ENCODE measurements around the gene NUBP1. TPM values are rescaled to one million over a fixed set of nuclear protein-coding genes. Genes with fewer than 3 reads are reported as not detected.

The NUBP1 gene
- total RNA-seq, 1 experiment from 2014 or later, result 34.3 TPM

GRCh38 chr16:10806698-10807097, 63.1 kb downstream of the NUBP1 start:
- intact Hi-C loops (cut with micrococcal nuclease), result no loop called here
- no peaks in the 10 kb centered on the region for H3F3A ChIP-seq (ENCODE audit: low read length, unreplicated experiment)
- DNase-seq (no peak), ATAC-seq (no peak)
- H3K36me3 ChIP-seq (ENCODE audit: low read depth, low read length), result no peaks in the 10 kb centered on the region
- H3K4me3 ChIP-seq (ENCODE audit: low read length), result no peak overlapping the region
- ChIA-PET POLR2A (ENCODE audit: unreplicated experiment) (no interaction called here), CTCF (no interaction called here)
- no peak overlapping the region for H3K4me2 ChIP-seq (ENCODE audit: low read length)
- H3K9me3 ChIP-seq (ENCODE audit: low read length), result no peaks in the 10 kb centered on the region
- no peaks in the 10 kb centered on the region for H3K79me2 ChIP-seq (ENCODE audit: low read length)
- H4K20me1 ChIP-seq (ENCODE audit: low read length), result no peaks in the 10 kb centered on the region
- TF ChIP-seq EZH2phosphoT487 (IDR thresholded peaks at IDR 0.05; ENCODE audit: borderline replicate concordance, low read length) (no peak), EZH2 (IDR thresholded peaks at IDR 0.05; ENCODE audit: low read length, unreplicated experiment) (no peak), CTCF (conservative IDR thresholded peaks at IDR 0.05; ENCODE audit: low read depth, low read length) (no peak)
- H3K27ac ChIP-seq (ENCODE audit: low read length), result no peak overlapping the region
- no peak overlapping the region for H3K9ac ChIP-seq (ENCODE audit: low read length)
- peaks cover 13% of the 10 kb centered on the region; the same call in 1 of the 2 replicates for H3K27me3 ChIP-seq (ENCODE audit: low read length)
- no peaks in the 10 kb centered on the region for H3K9me2 ChIP-seq (replicated peaks; ENCODE audit: low read length)
- no peak overlapping the region for H2AFZ ChIP-seq (ENCODE audit: low read length)
- H3K4me1 ChIP-seq (ENCODE audit: insufficient read depth, low read length), result no peaks in the 10 kb centered on the region
- BruUV-seq (replicated peaks), result no TSS peak

- no peak overlapping the region for H2AFZ ChIP-seq (ENCODE audit: low read length)
- H3F3A ChIP-seq (ENCODE audit: low read length, unreplicated experiment), result no peaks in the 10 kb centered on the region
- peaks cover 13% of the 10 kb centered on the region; the same call in 1 of the 2 replicates for H3K27me3 ChIP-seq (ENCODE audit: low read length)
- CTCF ChIA-PET, result no interaction called here
- POLR2A ChIA-PET (ENCODE audit: unreplicated experiment), result no interaction called here
- ATAC-seq (no peak), DNase-seq (no peak)
- no peaks in the 10 kb centered on the region for H3K79me2 ChIP-seq (ENCODE audit: low read length)
- no peaks in the 10 kb centered on the region for H3K4me1 ChIP-seq (ENCODE audit: insufficient read depth, low read length)
- no peak overlapping the region for H3K4me2 ChIP-seq (ENCODE audit: low read length)
- H4K20me1 ChIP-seq (ENCODE audit: low read length), result no peaks in the 10 kb centered on the region
- TF ChIP-seq EZH2 (IDR thresholded peaks at IDR 0.05; ENCODE audit: low read length, unreplicated experiment), result no peak
- TF ChIP-seq CTCF (conservative IDR thresholded peaks at IDR 0.05; ENCODE audit: low read depth, low read length), result no peak
- no peak for TF ChIP-seq EZH2phosphoT487 (IDR thresholded peaks at IDR 0.05; ENCODE audit: borderline replicate concordance, low read length)
- intact Hi-C loops (cut with micrococcal nuclease), result no loop called here
- no peak overlapping the region for H3K4me3 ChIP-seq (ENCODE audit: low read length)
- no peak overlapping the region for H3K27ac ChIP-seq (ENCODE audit: low read length)
- no peaks in the 10 kb centered on the region for H3K9me3 ChIP-seq (ENCODE audit: low read length)
- no peaks in the 10 kb centered on the region for H3K36me3 ChIP-seq (ENCODE audit: low read depth, low read length)
- no peaks in the 10 kb centered on the region for H3K9me2 ChIP-seq (replicated peaks; ENCODE audit: low read length)
- BruUV-seq (replicated peaks), result no TSS peak
- no peak overlapping the region for H3K9ac ChIP-seq (ENCODE audit: low read length)
Measured at GRCh38 chr16:10808218-10808617, 64.6 kb downstream of the NUBP1 start.

- H3K4me2 ChIP-seq (ENCODE audit: low read length), result no peak overlapping the region
- TF ChIP-seq EZH2phosphoT487 (IDR thresholded peaks at IDR 0.05; ENCODE audit: borderline replicate concordance, low read length) (no peak), CTCF (conservative IDR thresholded peaks at IDR 0.05; ENCODE audit: low read depth, low read length) (no peak), EZH2 (IDR thresholded peaks at IDR 0.05; ENCODE audit: low read length, unreplicated experiment) (no peak)
- H3F3A ChIP-seq (ENCODE audit: low read length, unreplicated experiment), result no peaks in the 10 kb centered on the region
- H2AFZ ChIP-seq (ENCODE audit: low read length), result no peak overlapping the region
- no peak overlapping the region for H3K27ac ChIP-seq (ENCODE audit: low read length)
- H3K27me3 ChIP-seq (ENCODE audit: low read length), result peaks cover 13% of the 10 kb centered on the region; the same call in 1 of the 2 replicates
- intact Hi-C loops (cut with micrococcal nuclease), result no loop called here
- no peaks in the 10 kb centered on the region for H3K79me2 ChIP-seq (ENCODE audit: low read length)
- CTCF ChIA-PET, result no interaction called here
- DNase-seq, result no peak
- H3K9me3 ChIP-seq (ENCODE audit: low read length), result no peaks in the 10 kb centered on the region
- ATAC-seq, result no peak
- no peak overlapping the region for H3K4me3 ChIP-seq (ENCODE audit: low read length)
- no peaks in the 10 kb centered on the region for H3K4me1 ChIP-seq (ENCODE audit: insufficient read depth, low read length)
- BruUV-seq (replicated peaks), result no TSS peak
- H4K20me1 ChIP-seq (ENCODE audit: low read length), result no peaks in the 10 kb centered on the region
- H3K36me3 ChIP-seq (ENCODE audit: low read depth, low read length), result no peaks in the 10 kb centered on the region
- POLR2A ChIA-PET (ENCODE audit: unreplicated experiment), result no interaction called here
- H3K9ac ChIP-seq (ENCODE audit: low read length), result no peak overlapping the region
- H3K9me2 ChIP-seq (replicated peaks; ENCODE audit: low read length), result no peaks in the 10 kb centered on the region
Measured at GRCh38 chr16:10808850-10809249, 65.2 kb downstream of the NUBP1 start.

Data from PC-3 (cell line).